Calu3 (cell line): ENCODE data around the gene LY6G6D. TPM values are rescaled to one million over a fixed set of nuclear protein-coding genes. Genes with fewer than 3 reads are reported as not detected.

Experiments
- BruUV-seq: library from RNA; stranded (reverse); fragments of 400-500 nt; replicated peaks from 2 replicates; lab custom pipeline; 2021; lab: Mats Ljungman, UMichigan
- CTCF ChIA-PET: fragments of 300-600 bp; sonication (Branson Sonifier 250); formaldehyde crosslinking; loops from one replicate; lab custom pipeline; 2022; ENCODE audit warnings: antibody characterized with exemption; lab: Charles Lee
- DNase-seq: peaks from one replicate; pipeline ENCODE4 v3.0.0; 2022
- H3K27ac Mint-ChIP-seq: one replicate; pipeline ENCODE4 v1.8.0; 2022; ENCODE audit warnings: mixed read lengths; ENCODE audit not compliant: unreplicated experiment
- H3K27me3 Mint-ChIP-seq: one replicate; pipeline ENCODE4 v1.8.0; 2022; ENCODE audit warnings: mixed read lengths; ENCODE audit not compliant: unreplicated experiment
- H3K36me3 Mint-ChIP-seq: one replicate; pipeline ENCODE4 v1.8.0; 2022; ENCODE audit warnings: mild to moderate bottlenecking, moderate library complexity, mixed read lengths; ENCODE audit not compliant: insufficient read depth, unreplicated experiment
- H3K4me1 Mint-ChIP-seq: one replicate; pipeline ENCODE4 v1.8.0; 2022; ENCODE audit warnings: mild to moderate bottlenecking, low read depth, mixed read lengths; ENCODE audit not compliant: unreplicated experiment
- H3K4me3 Mint-ChIP-seq: one replicate; pipeline ENCODE4 v1.8.0; 2022; ENCODE audit warnings: mild to moderate bottlenecking, low read depth, moderate library complexity, mixed read lengths; ENCODE audit not compliant: unreplicated experiment
- H3K9me3 Mint-ChIP-seq: one replicate; pipeline ENCODE4 v1.8.0; 2022; ENCODE audit warnings: low read depth, mixed read lengths; ENCODE audit not compliant: unreplicated experiment
- CTCF ChIP-seq: fragments of 200-600 bp; IDR thresholded peaks from one replicate; pipeline ENCODE4 v1.8.0; 2022; ENCODE audit warnings: antibody characterized with exemption; ENCODE audit not compliant: unreplicated experiment
- intact Hi-C: fragments of 100-400 bp; cut with micrococcal nuclease; formaldehyde crosslinking; loops from one replicate; pipeline ENCODE4 v1.10.0; 2022; ENCODE audit not compliant: unreplicated experiment
- total RNA-seq: library from RNA; stranded (reverse); gene quantifications from 2 replicates; pipeline ENCODE4 v1.2.3, GENCODE V29; 2022

LY6G6D gene
- total RNA-seq, 1 experiment from 2014 or later: not detected

- Mint-ChIP-seq H3K9me3 (no peaks in the 10 kb centered on the region), H3K4me1 (peaks cover 51% of the 10 kb centered on the region), H3K36me3 (peaks cover 99% of the 10 kb centered on the region), H3K27me3 (no peaks in the 10 kb centered on the region), H3K4me3 (peak overlapping the region; percentile 98), H3K27ac (peak overlapping the region; percentile 94)
- DNase-seq: no peak
- TF ChIP-seq CTCF: no peak
- intact Hi-C loops: no loop called here
- no TSS peak for BruUV-seq
- CTCF ChIA-PET: interaction anchor here (0.7 kb wide), 1 partner anchor 197 kb away, joined by 3 read pairs; no protein-coding TSS in a partner anchor
Measured at GRCh38 chr6:31733734-31734133, 18.6 kb downstream of the LY6G6D start.

- no TSS peak for BruUV-seq
- CTCF ChIA-PET: interaction anchor here (1.0 to 1.6 kb wide), 4 partner anchors 12 to 45 kb away, joined by 3 to 5 read pairs (median 4); partner anchors contain the start of gene MPIG6B
- H3K4me1 Mint-ChIP-seq: peaks cover 57% of the 10 kb centered on the region
- TF ChIP-seq CTCF: no peak
- DNase-seq: no peak
- H3K4me3 Mint-ChIP-seq: peak overlapping the region; percentile 98
- peak overlapping the region; percentile 94 for H3K27ac Mint-ChIP-seq
- peaks cover 99% of the 10 kb centered on the region for H3K36me3 Mint-ChIP-seq
- intact Hi-C loops: no loop called here
- H3K27me3 Mint-ChIP-seq: no peaks in the 10 kb centered on the region
- H3K9me3 Mint-ChIP-seq: no peaks in the 10 kb centered on the region
Measured at GRCh38 chr6:31734247-31734820, 19.2 kb downstream of the LY6G6D start.

- intact Hi-C loops: loop anchor here (5.0 kb wide), 1 partner anchor 33 kb away; the partner anchor contains the start of gene ABHD16A
- Mint-ChIP-seq H3K36me3 (peaks cover 99% of the 10 kb centered on the region), H3K4me1 (peaks cover 60% of the 10 kb centered on the region), H3K27ac (peak overlapping the region; percentile 94), H3K9me3 (no peaks in the 10 kb centered on the region), H3K4me3 (peak overlapping the region; percentile 98), H3K27me3 (no peaks in the 10 kb centered on the region)
- CTCF ChIA-PET: interaction anchor here (0.6 to 1.6 kb wide), 9 partner anchors 12 to 185 kb away, joined by 3 to 5 read pairs (median 3); partner anchors contain the start of genes ABHD16A and MPIG6B
- no peak for TF ChIP-seq CTCF
- peak; percentile 77 for DNase-seq
- BruUV-seq: no TSS peak
Measured at GRCh38 chr6:31734821-31735406, 19.8 kb downstream of the LY6G6D start.

- peaks cover 60% of the 10 kb centered on the region for H3K4me1 Mint-ChIP-seq
- H3K36me3 Mint-ChIP-seq: peaks cover 99% of the 10 kb centered on the region
- CTCF ChIA-PET: interaction anchor here (0.6 to 1.5 kb wide), 8 partner anchors 33 to 87 kb away, joined by 3 to 5 read pairs (median 4); partner anchors contain the start of genes ABHD16A, HSPA1A, HSPA1L and VWA7
- H3K27me3 Mint-ChIP-seq: no peaks in the 10 kb centered on the region
- intact Hi-C loops: loop anchor here (5.0 kb wide), 1 partner anchor 34 kb away; the partner anchor contains the start of gene ABHD16A
- no peak for TF ChIP-seq CTCF
- peak within 1 kb of the TSS; percentile 94 for H3K27ac Mint-ChIP-seq
- DNase-seq: peak; percentile 97
- peak within 1 kb of the TSS; percentile 98 for H3K4me3 Mint-ChIP-seq
- TSS peak; percentile 42 for BruUV-seq
- no peaks in the 10 kb centered on the region for H3K9me3 Mint-ChIP-seq
Measured at GRCh38 chr6:31736021-31736767, 21.0 kb downstream of the LY6G6D start, which contains the start of gene CLIC1. Gene CLIC1 (minus strand): TSS chr6:31736530. CDS start chr6:31736300, 230 bp downstream.
